ENCODE measurements around the gene REPS1.

REPS1 gene

GRCh38 chr6:138885156-138885819 lies 102.8 kb downstream of the REPS1 start:
- TF ChIP-seq, protein P1, sequence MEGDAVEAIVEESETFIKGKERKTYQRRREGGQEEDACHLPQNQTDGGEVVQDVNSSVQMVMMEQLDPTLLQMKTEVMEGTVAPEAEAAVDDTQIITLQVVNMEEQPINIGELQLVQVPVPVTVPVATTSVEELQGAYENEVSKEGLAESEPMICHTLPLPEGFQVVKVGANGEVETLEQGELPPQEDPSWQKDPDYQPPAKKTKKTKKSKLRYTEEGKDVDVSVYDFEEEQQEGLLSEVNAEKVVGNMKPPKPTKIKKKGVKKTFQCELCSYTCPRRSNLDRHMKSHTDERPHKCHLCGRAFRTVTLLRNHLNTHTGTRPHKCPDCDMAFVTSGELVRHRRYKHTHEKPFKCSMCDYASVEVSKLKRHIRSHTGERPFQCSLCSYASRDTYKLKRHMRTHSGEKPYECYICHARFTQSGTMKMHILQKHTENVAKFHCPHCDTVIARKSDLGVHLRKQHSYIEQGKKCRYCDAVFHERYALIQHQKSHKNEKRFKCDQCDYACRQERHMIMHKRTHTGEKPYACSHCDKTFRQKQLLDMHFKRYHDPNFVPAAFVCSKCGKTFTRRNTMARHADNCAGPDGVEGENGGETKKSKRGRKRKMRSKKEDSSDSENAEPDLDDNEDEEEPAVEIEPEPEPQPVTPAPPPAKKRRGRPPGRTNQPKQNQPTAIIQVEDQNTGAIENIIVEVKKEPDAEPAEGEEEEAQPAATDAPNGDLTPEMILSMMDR (IDR thresholded peaks at IDR 0.05; ENCODE audit: insufficient read depth, low read length, missing control alignments) = no peak
- POLR2A ChIA-PET = no interaction called here
- no peak for DNase-seq (ENCODE audit: low read depth, low spot score)
- CTCF ChIA-PET = no interaction called here
- H3K4me3 ChIP-seq (ENCODE audit: low read depth, low read length) = no peak overlapping the region

GRCh38 chr6:138882369-138883017 lies 105.6 kb downstream of the REPS1 start:
- DNase-seq (ENCODE audit: low read depth, low spot score) = no peak
- TF ChIP-seq, protein P1 (IDR thresholded peaks at IDR 0.05; ENCODE audit: insufficient read depth, low read length, missing control alignments) = no peak
- CTCF ChIA-PET = no interaction called here
- POLR2A ChIA-PET = no interaction called here
- no peak overlapping the region for H3K4me3 ChIP-seq (ENCODE audit: low read depth, low read length)

GRCh38 chr6:138873191-138873590 lies 114.9 kb downstream of the REPS1 start:
- POLR2A ChIA-PET = no interaction called here
- CTCF ChIA-PET = no interaction called here

DNA sequence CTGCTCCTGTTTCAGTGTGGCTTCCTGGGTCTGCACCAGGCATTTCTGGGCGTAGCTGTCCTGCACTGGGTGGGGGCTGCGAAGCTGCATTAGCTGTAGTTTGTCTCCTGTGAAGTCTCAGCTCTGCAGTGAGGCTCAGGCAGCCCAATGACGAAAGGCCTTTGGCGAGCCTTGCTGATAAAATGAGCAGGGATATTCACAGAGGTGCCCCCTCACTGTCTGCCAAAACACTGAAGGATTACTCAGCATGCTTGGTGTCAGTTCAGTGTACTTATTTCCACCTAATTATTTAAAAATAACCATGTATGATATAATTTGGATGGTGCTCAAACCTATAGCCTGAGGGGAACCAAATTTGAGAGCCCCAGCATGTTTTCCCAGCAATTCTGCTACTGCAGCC lies 118.7 kb downstream of the REPS1 start:
- no peak for DNase-seq (ENCODE audit: low read depth, low spot score)
- TF ChIP-seq, protein P1 (IDR thresholded peaks at IDR 0.05; ENCODE audit: insufficient read depth, low read length, missing control alignments) = no peak
- no peak overlapping the region for H3K4me3 ChIP-seq (ENCODE audit: low read depth, low read length)
- ChIA-PET POLR2A (no interaction called here), CTCF (interaction anchor here (0.9 kb wide), 1 partner anchor 440 kb away, joined by 4 read pairs; no protein-coding TSS in a partner anchor)

More at GRCh38 chr6:138873191-138873590, 114.9 kb downstream of the REPS1 start:
- no peak for DNase-seq (ENCODE audit: low read depth, low spot score)
- no peak overlapping the region for H3K4me3 ChIP-seq (ENCODE audit: low read depth, low read length)
- TF ChIP-seq, protein P1 (IDR thresholded peaks at IDR 0.05; ENCODE audit: insufficient read depth, low read length, missing control alignments) = no peak

DNA sequence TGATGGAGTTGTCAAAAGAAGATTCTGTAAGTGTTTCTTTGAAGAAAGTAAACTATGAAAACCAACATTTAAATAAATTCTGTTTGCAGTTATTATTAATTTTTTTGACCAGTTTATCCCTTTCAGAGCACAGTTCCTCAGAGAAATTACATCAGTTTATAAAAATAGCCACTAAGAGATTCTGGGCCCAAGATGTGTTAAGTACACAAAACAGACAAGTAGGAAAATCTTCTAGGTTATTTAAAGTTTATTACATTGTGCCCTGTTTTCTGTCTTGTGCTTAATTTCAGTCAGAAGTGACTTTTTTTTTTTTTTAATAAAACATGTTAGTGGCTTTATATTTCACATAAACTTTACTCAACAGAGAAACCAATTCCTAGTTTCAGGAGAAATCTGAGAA lies 119.9 kb downstream of the REPS1 start:
- ChIA-PET POLR2A (no interaction called here), CTCF (no interaction called here)
- no peak for DNase-seq (ENCODE audit: low read depth, low spot score)

DNA sequence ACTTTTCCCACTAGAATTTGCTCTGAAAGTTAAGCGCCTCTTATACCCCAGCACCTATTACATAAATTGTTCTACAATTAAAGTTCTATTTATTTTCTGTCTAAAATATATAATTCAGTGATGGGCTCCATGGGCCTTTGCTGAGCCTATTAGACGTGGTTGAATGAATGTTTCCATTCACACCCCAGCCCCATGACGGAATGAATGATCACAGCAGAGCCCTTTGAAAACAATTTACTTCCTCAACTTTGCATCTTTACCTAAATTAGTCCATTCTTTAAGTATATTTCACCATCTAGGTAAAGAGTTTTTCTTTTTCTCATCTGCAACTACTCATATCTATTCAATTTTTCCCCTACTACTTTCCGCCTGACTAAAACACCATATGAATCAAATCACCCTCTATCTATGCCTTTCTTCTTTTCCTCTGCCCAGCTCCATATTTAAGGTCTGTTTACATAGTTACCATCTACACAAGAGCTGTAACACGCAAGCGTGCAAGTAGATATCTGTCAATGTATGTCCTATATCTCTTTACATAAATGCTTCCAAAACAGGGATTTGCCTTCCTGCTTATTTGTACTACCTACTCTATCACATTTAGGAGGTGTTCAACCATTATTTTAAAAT lies 122.5 kb downstream of the REPS1 start:
- ChIA-PET POLR2A (no interaction called here), CTCF (no interaction called here)
- TF ChIP-seq, protein P1 (IDR thresholded peaks at IDR 0.05; ENCODE audit: insufficient read depth, low read length, missing control alignments) = no peak
- H3K4me3 ChIP-seq (ENCODE audit: low read depth, low read length) = no peak overlapping the region
- no peak for DNase-seq (ENCODE audit: low read depth, low spot score)

More for the DNA sequence above, 119.9 kb downstream of the REPS1 start:
- H3K4me3 ChIP-seq (ENCODE audit: low read depth, low read length) = no peak overlapping the region
- TF ChIP-seq, protein P1 (IDR thresholded peaks at IDR 0.05; ENCODE audit: insufficient read depth, low read length, missing control alignments) = no peak
